ENCODE results near the gene SAG. TPM values are rescaled to one million over a fixed set of nuclear protein-coding genes. Genes with fewer than 3 reads are reported as not detected.

Gene SAG
- total and polyA plus RNA-seq, 10 of the 15 experiments (the other 5 are each of a cell fraction or from before 2014, with no cell fraction given), result 0.06 to 0.47 TPM; not detected in 8

- TF ChIP-seq ZBED1 (IDR thresholded peaks at IDR 0.05; ENCODE audit: borderline replicate concordance), result no peak
- TF ChIP-seq E2F4 (IDR thresholded peaks at IDR 0.05; ENCODE audit: low read depth, low read length), result no peak
- TF ChIP-seq MYB (IDR thresholded peaks at IDR 0.05; ENCODE audit: borderline replicate concordance, low read depth, low read length), result no peak
Measured at GRCh38 chr2:233287871-233288270, 19.7 kb upstream of the SAG start (continued).

GRCh38 chr2:233288663-233289062 lies 19.0 kb upstream of the SAG start:
- no peak overlapping the region for H3K27ac ChIP-seq (ENCODE audit: control insufficient read depth, insufficient read depth)
- POLR2A ChIA-PET, result no interaction called here
- no peak overlapping the region for H3K4me2 ChIP-seq (ENCODE audit: control insufficient read depth, insufficient read depth)
- ATAC-seq, result no peak
- no peak for DNase-seq (ENCODE audit: low read depth, low spot score)
- H3K36me3 ChIP-seq (ENCODE audit: control insufficient read depth in 2 of 2, insufficient read depth in 2 of 2, low read length in 1 of 2), result peaks cover 42 to 50% of the 10 kb centered on the region in 2 experiments
- no TSS peak for BruUV-seq (replicated peaks)
- SMC1A ChIA-PET (ENCODE audit: uncharacterized antibody, unreplicated experiment), result no interaction called here
- no peak overlapping the region for H3K9ac ChIP-seq (ENCODE audit: control insufficient read depth, insufficient read depth, low read length)
- FAIRE-seq, result no peak
- H2AFZ ChIP-seq (ENCODE audit: control insufficient read depth, low read depth, low read length), result no peak overlapping the region
- intact Hi-C loops (cut with micrococcal nuclease; ENCODE audit: unreplicated experiment), result no loop called here
- CTCF ChIA-PET, result interaction anchor here (1.3 kb wide), 1 partner anchor 155 kb away, joined by 3 read pairs; no protein-coding TSS in a partner anchor
- H3K79me2 ChIP-seq (ENCODE audit: control insufficient read depth, insufficient read depth, low read length), result no peaks in the 10 kb centered on the region
- RAD21 ChIA-PET (ENCODE audit: unreplicated experiment), result interaction anchor here (0.9 kb wide), 1 partner anchor 103 kb away, joined by 3 read pairs; no protein-coding TSS in a partner anchor
- H3K4me3 ChIP-seq, result no peak overlapping the region
- no peaks in the 10 kb centered on the region for H4K20me1 ChIP-seq (ENCODE audit: control insufficient read depth, insufficient read depth)
- no peaks in the 10 kb centered on the region for H3K27me3 ChIP-seq (replicated peaks in 1 of 2; ENCODE audit: control insufficient read depth in 2 of 2, insufficient read depth in 2 of 2, low read length in 1 of 2)
- no peaks in the 10 kb centered on the region for H3K4me1 ChIP-seq (ENCODE audit: control insufficient read depth, insufficient read depth, low read length)
- in situ Hi-C loops (cut with MboI), result no loop called here
- 98% methylated on average over 5 of the region's 5 CpGs for WGBS (ENCODE audit: insufficient coverage, insufficient replicate concordance, low lambda C conversion rate, missing lambda C conversion rate)
- TF ChIP-seq HCFC1 (IDR thresholded peaks at IDR 0.05; ENCODE audit: low read length) (no peak), E2F4 (IDR thresholded peaks at IDR 0.05; ENCODE audit: low read depth, low read length) (no peak), EZH2 (IDR thresholded peaks at IDR 0.05; ENCODE audit: borderline replicate concordance, control insufficient read depth, low read depth, low read length) (no peak), HDAC2 (IDR thresholded peaks at IDR 0.05) (no peak), ZBED1 (IDR thresholded peaks at IDR 0.05; ENCODE audit: borderline replicate concordance) (no peak), MYB (IDR thresholded peaks at IDR 0.05; ENCODE audit: borderline replicate concordance, low read depth, low read length) (no peak), MTA2 (IDR thresholded peaks at IDR 0.05; ENCODE audit: low read depth) (no peak), CBX3 (IDR thresholded peaks at IDR 0.05; ENCODE audit: borderline replicate concordance, low read depth) (no peak), CHD1 (IDR thresholded peaks at IDR 0.05; ENCODE audit: low read depth, low read length) (no peak)
- no peaks in the 10 kb centered on the region for H3K9me3 ChIP-seq (replicated peaks; ENCODE audit: control insufficient read depth, insufficient read depth, low read length)
